ENCODE data around the gene ITPR3. TPM values are rescaled to one million over a fixed set of nuclear protein-coding genes. Genes with fewer than 3 reads are reported as not detected.

Gene ITPR3
- total and polyA plus RNA-seq, 2 donors (not counting 3 experiments of a cell fraction or from before 2014, with no cell fraction given), result 28.8 to 52.2 TPM

- Histone ChIP-seq H3K9ac (replicated peaks; ENCODE audit: extremely low read depth, insufficient read depth, low read length) (no peak overlapping the region), H3K27me3 (ENCODE audit: control insufficient read depth in 2 of 2, insufficient read depth in 2 of 2, low read length in 2 of 2) (peaks cover 4 to 6% of the 10 kb centered on the region in 2 experiments), H3K9me1 (replicated peaks; ENCODE audit: control insufficient read depth, extremely low read depth, insufficient read depth, low read length) (no peaks in the 10 kb centered on the region), H3K79me2 (ENCODE audit: control insufficient read depth, insufficient read depth, low read length) (no peaks in the 10 kb centered on the region), H3K4me3 (replicated peaks in 1 of 3; ENCODE audit: insufficient read depth in 1 of 3, low read depth in 1 of 3, low read length in 3 of 3) (no peak overlapping the region), H3K4me1 (ENCODE audit: control insufficient read depth, extremely low read depth, insufficient read depth, low read length) (no peaks in the 10 kb centered on the region), H3K9me3 (replicated peaks; ENCODE audit: control insufficient read depth, insufficient read depth, low read length) (no peaks in the 10 kb centered on the region), H3K36me3 (ENCODE audit: control insufficient read depth in 2 of 2, extremely low read depth in 1 of 2, insufficient read depth in 2 of 2, low read length in 2 of 2) (no peaks in the 10 kb centered on the region), H3K27ac (ENCODE audit: insufficient read depth, low read depth, low read length) (no peak overlapping the region), H3K4me2 (ENCODE audit: insufficient read depth, low read length) (no peak overlapping the region), H2AFZ (ENCODE audit: low read depth, low read length) (no peak overlapping the region), H4K20me1 (replicated peaks; ENCODE audit: control insufficient read depth, extremely low read depth, insufficient read depth, low read length) (no peaks in the 10 kb centered on the region)
- CTCF ChIA-PET, result interaction anchor here (5.7 to 7.7 kb wide), 2 partner anchors 285 to 413 kb away, joined by 63 to 122 read pairs; no protein-coding TSS in a partner anchor
- dilution Hi-C loops (cut with MboI; ENCODE audit: extremely low pct_ligation_motif_present, low sequenced_read_pairs) (no loop called here), intact Hi-C loops (cut with micrococcal nuclease) (no loop called here)
- POLR2A ChIA-PET, result no interaction called here
- FAIRE-seq (no peak), DNase-seq (ENCODE audit: low read depth, low spot score) (no peak)
- no peak for TF ChIP-seq JUN (IDR thresholded peaks at IDR 0.05; ENCODE audit: borderline replicate concordance, insufficient read depth, insufficient read length, low read depth)
- TF ChIP-seq CTCF (IDR thresholded peaks at IDR 0.05; ENCODE audit: extremely low read depth in 1 of 2, insufficient read depth in 1 of 2, low read depth in 1 of 2, low read length in 2 of 2), result no peak
- TF ChIP-seq EZH2 (IDR thresholded peaks at IDR 0.05; ENCODE audit: borderline replicate concordance, low read depth, low read length, severe bottlenecking), result no peak
- no peak for TF ChIP-seq MAX (IDR thresholded peaks at IDR 0.05; ENCODE audit: insufficient read depth, insufficient read length)
- TF ChIP-seq MYC (IDR thresholded peaks at IDR 0.05; ENCODE audit: low read depth, low read length), result no peak
- TF ChIP-seq POLR2A (IDR thresholded peaks at IDR 0.05; ENCODE audit: low read depth, low read length), result no peak
- no peak for TF ChIP-seq GATA2 (IDR thresholded peaks at IDR 0.05; ENCODE audit: insufficient read depth, insufficient read length, low read depth, low read length)
- TF ChIP-seq POLR2AphosphoS5 (IDR thresholded peaks at IDR 0.05; ENCODE audit: insufficient read depth, low read depth, low read length), result no peak
- no peak for TF ChIP-seq FOS (IDR thresholded peaks at IDR 0.05; ENCODE audit: borderline replicate concordance, insufficient read depth, low read length)
- no TSS peak for BruUV-seq (replicated peaks)
Measured at GRCh38 chr6:33742092-33742491, 121.0 kb downstream of the ITPR3 start.

Data from endothelial cell of umbilical vein (primary cell).